ENCODE data around the gene PMS1. TPM values are rescaled to one million over a fixed set of nuclear protein-coding genes. Genes with fewer than 3 reads are reported as not detected.

Gene PMS1
- polyA plus RNA-seq, 1 of the 3 experiments (the other 2 are of a cell fraction): 7.7 TPM

- TF ChIP-seq REST (IDR thresholded peaks at IDR 0.05; ENCODE audit: low read depth, low read length) (no peak), GABPA (IDR thresholded peaks at IDR 0.05; ENCODE audit: low read depth) (no peak), CHD2 (IDR thresholded peaks at IDR 0.05; ENCODE audit: low read length, partially characterized antibody) (no peak), PBX3 (IDR thresholded peaks at IDR 0.05) (no peak), RFX5 (IDR thresholded peaks at IDR 0.05; ENCODE audit: low read length) (no peak)
These were observed 78.5 kb downstream of the PMS1 start (continued) for GRCh38 chr2:189862751-189863150.

GRCh38 chr2:189865826-189866225 lies 81.6 kb downstream of the PMS1 start:
- Histone ChIP-seq H4K20me1 (ENCODE audit: insufficient read depth) (no peaks in the 10 kb centered on the region), H3K9me2 (no peaks in the 10 kb centered on the region), H3K9me3 (no peaks in the 10 kb centered on the region), H3K27ac (ENCODE audit: low read depth in 2 of 2, low read length in 1 of 2) (no peak overlapping the region), H2AFZ (ENCODE audit: low read depth) (no peak overlapping the region), H3K4me2 (no peak overlapping the region), H3K27me3 (ENCODE audit: insufficient read depth) (no peaks in the 10 kb centered on the region), H3K9ac (no peak overlapping the region), H3F3A (replicated peaks; ENCODE audit: insufficient read depth) (peaks cover 3% of the 10 kb centered on the region), H3K4me1 (ENCODE audit: control insufficient read depth in 1 of 2, insufficient read depth in 2 of 2, low read depth in 1 of 2, low read length in 1 of 2) (no peaks in the 10 kb centered on the region), H3K36me3 (replicated peaks in 1 of 2; ENCODE audit: control insufficient read depth in 1 of 2, insufficient read depth in 2 of 2, low read length in 1 of 2) (peaks cover 32 to 44% of the 10 kb centered on the region in 2 experiments), H3K4me3 (ENCODE audit: low read depth in 2 of 2, low read length in 1 of 2) (no peak overlapping the region), H3K79me2 (ENCODE audit: insufficient read depth) (no peaks in the 10 kb centered on the region)
- TF ChIP-seq FOXJ3 (CRISPR knock-in tag; IDR thresholded peaks at IDR 0.05): no peak
- ChIA-PET CTCF (interaction anchor here (1.1 kb wide), 1 partner anchor 9 kb away, joined by 5 read pairs; no protein-coding TSS in a partner anchor), POLR2A (no interaction called here)
- 96% methylated on average over 1 of the region's 1 CpG for WGBS (ENCODE audit: low lambda C conversion rate)
- no peak for DNase-seq

DNA sequence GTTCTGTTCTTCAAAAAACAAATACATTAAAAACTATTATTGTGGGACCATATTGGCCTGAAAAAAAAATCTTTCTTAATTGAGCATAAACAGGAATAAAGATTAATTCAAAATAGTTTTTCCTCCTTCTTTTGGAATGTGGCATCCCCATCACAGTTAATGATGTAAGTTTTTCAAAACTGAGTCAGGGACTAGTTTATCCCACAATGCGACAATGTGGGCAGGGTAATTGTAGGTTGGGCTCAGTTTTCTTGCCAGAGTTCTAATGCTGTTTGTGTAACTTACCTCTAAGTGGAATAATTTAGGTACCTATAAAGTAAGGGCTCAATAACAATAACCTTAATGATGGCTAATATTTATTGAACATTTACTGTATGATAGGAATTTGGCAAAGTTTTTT lies 82.0 kb downstream of the PMS1 start:
- H3K4me1 ChIP-seq (ENCODE audit: control insufficient read depth in 1 of 2, insufficient read depth in 2 of 2, low read depth in 1 of 2, low read length in 1 of 2): no peaks in the 10 kb centered on the region
- H3K9me2 ChIP-seq: no peaks in the 10 kb centered on the region
- DNase-seq: no peak
- no peak overlapping the region for H3K9ac ChIP-seq
- H4K20me1 ChIP-seq (ENCODE audit: insufficient read depth): no peaks in the 10 kb centered on the region
- H3K79me2 ChIP-seq (ENCODE audit: insufficient read depth): no peaks in the 10 kb centered on the region
- no peaks in the 10 kb centered on the region for H3K9me3 ChIP-seq
- H3K27ac ChIP-seq (ENCODE audit: low read depth in 2 of 2, low read length in 1 of 2): no peak overlapping the region
- no peak overlapping the region for H3K4me3 ChIP-seq (ENCODE audit: low read depth in 2 of 2, low read length in 1 of 2)
- CTCF ChIA-PET: interaction anchor here (1.1 kb wide), 1 partner anchor 9 kb away, joined by 5 read pairs; no protein-coding TSS in a partner anchor
- POLR2A ChIA-PET: no interaction called here
- H3F3A ChIP-seq (replicated peaks; ENCODE audit: insufficient read depth): peaks cover 3% of the 10 kb centered on the region
- H3K27me3 ChIP-seq (ENCODE audit: insufficient read depth): no peaks in the 10 kb centered on the region
- no peak for TF ChIP-seq NFIC (IDR thresholded peaks at IDR 0.05; ENCODE audit: borderline replicate concordance)
- TF ChIP-seq YY1 (IDR thresholded peaks at IDR 0.05; ENCODE audit: low read depth): no peak
- no peak for TF ChIP-seq SIN3A (IDR thresholded peaks at IDR 0.05; ENCODE audit: borderline replicate concordance, low read depth, low read length)
- no peak for TF ChIP-seq CTCF (IDR thresholded peaks at IDR 0.05)
- 100% methylated on average over 1 of the region's 1 CpG for WGBS (ENCODE audit: low lambda C conversion rate)
- H3K4me2 ChIP-seq: no peak overlapping the region
- peaks cover 32 to 44% of the 10 kb centered on the region in 2 experiments for H3K36me3 ChIP-seq (replicated peaks in 1 of 2; ENCODE audit: control insufficient read depth in 1 of 2, insufficient read depth in 2 of 2, low read length in 1 of 2)
- H2AFZ ChIP-seq (ENCODE audit: low read depth): no peak overlapping the region
